Left lobe of liver (tissue), 2 donors: ENCODE measurements around the gene AKAP10. TPM values are rescaled to one million over a fixed set of nuclear protein-coding genes. Genes with fewer than 3 reads are reported as not detected.
"Not testable (repeated sequence)": the region's sequence is repeated elsewhere in the genome, so short reads cannot be mapped to it uniquely, and the experiment has no call there.

Source experiments
- ATAC-seq: fragments of 200-7000 bp; cut with Tn5 transposase; one replicate; pipeline ENCODE4 v1.9.1; 2020; ENCODE audit warnings: mild to moderate bottlenecking, moderate library complexity
- DNase-seq: peaks from one replicate; pipeline ENCODE4 v3.0.0-alpha.2; 2020; ENCODE audit warnings: low spot score
- total RNA-seq: library from RNA; stranded (reverse); gene quantifications from one replicate; pipeline ENCODE4 v1.2.1, GENCODE V29; 2021
- donor health status: DM: no; HTN: no; CAD: no; lungs with moderate emphysema.
- donor health status: DM: no; HTN: yes; CAD: no.

AKAP10 gene
- total RNA-seq, 1 donor from 2014 or later = 8.6 TPM

- DNase-seq = peak; percentile 48
- no peak for ATAC-seq
These were observed 2.5 kb upstream of the AKAP10 start for GRCh38 chr17:19979917-19980770.

GRCh38 chr17:19978805-19979211 is 1.2 kb upstream of the AKAP10 start:
- no peak for DNase-seq
- no peak for ATAC-seq

- ATAC-seq (no peak), DNase-seq (no peak)
These were observed 678 bp upstream of the AKAP10 start for GRCh38 chr17:19978209-19978802.

GRCh38 chr17:19975601-19976000 is 2.0 kb downstream of the AKAP10 start:
- no peak for ATAC-seq
- DNase-seq = no peak

- no peak for ATAC-seq
These were observed 4.5 kb downstream of the AKAP10 start for GRCh38 chr17:19973156-19973555.

GRCh38 chr17:19962954-19963353 is 14.7 kb downstream of the AKAP10 start:
- not testable (repeated sequence) for ATAC-seq, DNase-seq

More at GRCh38 chr17:19973156-19973555, 4.5 kb downstream of the AKAP10 start:
- no peak for DNase-seq

GRCh38 chr17:19958023-19958422 is 19.6 kb downstream of the AKAP10 start:
- ATAC-seq = no peak
- no peak for DNase-seq

- no peak for ATAC-seq
- DNase-seq = no peak
These were observed 22.5 kb downstream of the AKAP10 start for GRCh38 chr17:19955099-19955498.

- DNase-seq, ATAC-seq: not testable (repeated sequence)
These were observed 26.2 kb downstream of the AKAP10 start for GRCh38 chr17:19951411-19951810.

GRCh38 chr17:19950624-19951195 is 26.9 kb downstream of the AKAP10 start:
- not testable (repeated sequence) for DNase-seq, ATAC-seq

- DNase-seq (no peak), ATAC-seq (peak; percentile 27)
These were observed 29.3 kb downstream of the AKAP10 start for GRCh38 chr17:19948116-19948943.

- no peak for DNase-seq
- ATAC-seq = no peak
These were observed 30.7 kb downstream of the AKAP10 start for GRCh38 chr17:19946921-19947320.

GRCh38 chr17:19945009-19945626 is 32.5 kb downstream of the AKAP10 start:
- ATAC-seq (no peak), DNase-seq (no peak)

- ATAC-seq = no peak
- DNase-seq = no peak
These were observed 34.0 kb downstream of the AKAP10 start for GRCh38 chr17:19943599-19943998.

GRCh38 chr17:19943026-19943425 is 34.6 kb downstream of the AKAP10 start:
- DNase-seq = no peak

GRCh38 chr17:19940722-19941464 is 36.7 kb downstream of the AKAP10 start:
- no peak for ATAC-seq
- DNase-seq = no peak

More at GRCh38 chr17:19943026-19943425, 34.6 kb downstream of the AKAP10 start:
- ATAC-seq = no peak

- DNase-seq (no peak), ATAC-seq (no peak)
These were observed 37.5 kb downstream of the AKAP10 start for GRCh38 chr17:19939993-19940721.

GRCh38 chr17:19938736-19939135 is 38.9 kb downstream of the AKAP10 start:
- DNase-seq (no peak), ATAC-seq (no peak)

GRCh38 chr17:19937522-19937921 is 40.1 kb downstream of the AKAP10 start:
- no peak for DNase-seq
- ATAC-seq = no peak
